Activated T-cell treated with anti-CD3 and anti-CD28 coated beads for 1 hour (primary cell): ENCODE data around the gene ALS2.
"Not testable (repeated sequence)": the region's sequence is repeated elsewhere in the genome, so short reads cannot be mapped to it uniquely, and the experiment has no call there.

ENCODE experiments used
- DNase-seq: peaks from one replicate; pipeline ENCODE4 v3.0.0-alpha.2; 2020; ENCODE audit warnings: low read depth

Gene ALS2

GRCh38 chr2:201674794-201675193 lies 105.9 kb downstream of the ALS2 start:
- DNase-seq: no peak

GRCh38 chr2:201674298-201674697 lies 106.4 kb downstream of the ALS2 start:
- no peak for DNase-seq

GRCh38 chr2:201673546-201673945 lies 107.2 kb downstream of the ALS2 start:
- no peak for DNase-seq

GRCh38 chr2:201671205-201671604 lies 109.5 kb downstream of the ALS2 start:
- not testable (repeated sequence) for DNase-seq

GRCh38 chr2:201669865-201670264 lies 110.9 kb downstream of the ALS2 start:
- no peak for DNase-seq

- no peak for DNase-seq
Observed at GRCh38 chr2:201668402-201668910, 112.3 kb downstream of the ALS2 start.

GRCh38 chr2:201664334-201664733 lies 116.4 kb downstream of the ALS2 start:
- no peak for DNase-seq

GRCh38 chr2:201661366-201661765 lies 119.4 kb downstream of the ALS2 start:
- DNase-seq: no peak

- no peak for DNase-seq
Observed at GRCh38 chr2:201660293-201660895, 120.3 kb downstream of the ALS2 start.

GRCh38 chr2:201656740-201657139 lies 124.0 kb downstream of the ALS2 start:
- DNase-seq: no peak

GRCh38 chr2:201656102-201656501 lies 124.6 kb downstream of the ALS2 start:
- no peak for DNase-seq

GRCh38 chr2:201654616-201655384 lies 125.9 kb downstream of the ALS2 start:
- no peak for DNase-seq

- DNase-seq: no peak
Observed at GRCh38 chr2:201653221-201653620, 127.5 kb downstream of the ALS2 start.
